COLO668 (cell line): ENCODE measurements around the gene RAC3.

Source experiments
- DNase-seq: peaks from one replicate; lab custom pipeline; 2025; ENCODE audit not compliant: unreplicated experiment; lab: John Stamatoyannopoulos, UW

RAC3 gene

GRCh38 chr17:82065193-82065637 lies 33.7 kb downstream of the RAC3 start:
- DNase-seq = peak; percentile 52

- peak; percentile 67 for DNase-seq
Observed at GRCh38 chr17:82065638-82066303, 34.3 kb downstream of the RAC3 start, which contains the start of gene DUS1L. Gene DUS1L (minus strand): TSS chr17:82065804. CDS start chr17:82065059, 745 bp downstream.

DNA sequence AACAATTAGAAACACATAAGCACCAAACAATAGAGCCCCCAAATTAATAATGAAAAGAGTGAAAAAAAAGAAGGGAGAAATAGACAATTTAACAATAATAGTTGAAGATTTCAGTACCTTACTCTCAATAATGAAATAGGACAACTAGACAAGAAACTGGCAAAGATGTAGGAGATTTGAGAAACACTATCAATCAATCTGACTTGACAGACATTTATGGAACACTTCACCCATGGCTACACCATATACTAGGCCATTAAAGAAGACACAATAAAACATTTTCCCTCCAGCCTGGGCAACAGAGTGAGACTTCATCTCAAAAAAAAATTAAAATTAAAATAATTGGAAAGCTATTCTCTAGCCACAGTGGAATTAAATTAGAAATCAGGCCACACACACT lies 39.1 kb downstream of the RAC3 start:
- DNase-seq = no peak

GRCh38 chr17:82072827-82073226 lies 41.3 kb downstream of the RAC3 start:
- DNase-seq = no peak

GRCh38 chr17:82073446-82073845 lies 42.0 kb downstream of the RAC3 start:
- DNase-seq = no peak

- no peak for DNase-seq
Observed at GRCh38 chr17:82076018-82076784, 44.7 kb downstream of the RAC3 start.

GRCh38 chr17:82076785-82077591 lies 45.5 kb downstream of the RAC3 start:
- DNase-seq = no peak

GRCh38 chr17:82077617-82078358 lies 46.3 kb downstream of the RAC3 start:
- no peak for DNase-seq

GRCh38 chr17:82078433-82078832 lies 47.0 kb downstream of the RAC3 start:
- no peak for DNase-seq

DNA sequence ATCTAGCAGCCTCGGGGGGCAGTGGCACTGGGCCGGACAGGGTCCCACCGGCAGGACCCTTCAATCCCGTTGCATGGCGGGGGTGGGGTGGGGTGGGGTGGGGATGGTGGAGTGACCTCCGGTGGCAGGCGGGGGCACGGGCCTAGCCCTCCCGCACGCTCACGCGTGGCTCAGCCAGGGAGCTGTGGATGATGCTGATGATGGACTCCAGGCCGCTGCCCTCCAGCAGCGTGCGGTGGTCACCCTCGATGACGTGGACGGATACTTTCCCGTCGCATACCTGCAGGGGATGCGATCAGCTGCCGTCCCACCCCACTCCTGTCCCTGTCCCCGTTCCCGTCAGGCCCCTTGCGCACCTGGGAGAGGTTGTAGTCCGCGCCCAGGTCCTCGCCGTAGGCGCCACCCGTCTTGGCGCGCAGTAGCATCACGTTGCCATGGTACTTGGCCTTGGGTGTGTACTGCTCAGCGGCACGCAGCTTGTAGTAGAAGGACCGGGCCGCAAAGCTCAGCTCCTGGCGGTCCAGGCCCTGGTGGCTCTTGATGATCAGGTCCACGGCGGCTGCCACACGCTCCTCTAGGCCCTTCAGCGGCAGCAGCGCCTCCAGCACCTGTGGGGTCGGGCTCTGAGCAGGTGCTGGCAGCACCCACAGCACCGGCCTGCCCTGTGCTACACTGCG lies 47.7 kb downstream of the RAC3 start:
- DNase-seq = no peak

GRCh38 chr17:82080048-82080788 lies 48.7 kb downstream of the RAC3 start:
- DNase-seq = no peak

DNA sequence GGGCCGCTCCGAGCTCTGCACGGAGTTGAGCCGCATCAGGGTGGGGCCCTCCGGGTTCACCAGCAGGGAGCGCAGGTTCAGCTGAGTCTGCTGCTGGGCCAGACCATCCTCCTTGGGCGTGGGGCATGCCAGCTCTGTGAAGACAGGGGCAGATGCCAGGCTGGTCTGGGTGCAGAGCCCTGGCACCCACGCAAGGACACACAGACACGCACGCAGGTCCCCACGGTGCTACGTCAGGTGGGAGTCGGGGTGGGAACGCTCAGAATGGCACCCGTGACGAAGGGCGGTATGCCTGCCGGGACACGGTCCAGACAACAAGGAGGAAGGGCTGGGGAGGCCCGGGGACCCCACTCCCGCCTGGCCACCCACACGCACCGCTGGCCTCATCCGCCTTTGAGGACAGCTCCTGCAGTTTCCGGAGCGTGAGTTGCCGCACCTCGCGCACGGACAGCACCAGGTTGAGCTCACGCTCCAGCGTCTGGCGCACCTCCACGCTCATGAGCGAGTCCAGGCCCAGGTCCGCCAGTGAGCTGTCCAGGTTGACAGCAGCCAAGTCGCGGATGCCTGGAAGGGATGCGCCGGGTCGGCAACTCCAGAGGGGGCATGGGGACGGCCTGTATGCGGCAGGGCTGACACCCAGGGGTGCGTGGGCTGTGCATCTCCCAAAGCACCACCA lies 49.4 kb downstream of the RAC3 start:
- DNase-seq = no peak

- no peak for DNase-seq
Observed at GRCh38 chr17:82081546-82081945, 50.1 kb downstream of the RAC3 start.

DNA sequence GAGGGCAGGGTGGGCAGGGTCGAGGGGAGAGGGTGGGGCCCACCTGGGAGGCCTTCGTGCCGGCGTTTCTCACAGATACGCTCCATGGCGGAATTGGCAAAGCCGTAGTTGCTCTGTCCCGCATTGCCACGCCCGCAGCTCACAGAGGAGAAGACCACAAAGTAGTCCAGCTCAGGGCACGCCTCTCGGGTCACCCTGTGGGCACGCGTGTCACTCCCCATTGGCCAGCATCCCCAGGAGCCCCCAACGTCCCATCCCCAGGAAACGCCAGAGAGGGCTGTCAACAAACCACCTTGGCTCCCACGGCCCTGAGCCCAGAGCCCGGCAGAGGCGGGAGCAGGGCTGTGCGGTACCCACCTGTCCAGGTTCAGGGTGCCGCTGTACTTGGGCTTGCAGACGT lies 50.5 kb downstream of the RAC3 start:
- DNase-seq = no peak

DNA sequence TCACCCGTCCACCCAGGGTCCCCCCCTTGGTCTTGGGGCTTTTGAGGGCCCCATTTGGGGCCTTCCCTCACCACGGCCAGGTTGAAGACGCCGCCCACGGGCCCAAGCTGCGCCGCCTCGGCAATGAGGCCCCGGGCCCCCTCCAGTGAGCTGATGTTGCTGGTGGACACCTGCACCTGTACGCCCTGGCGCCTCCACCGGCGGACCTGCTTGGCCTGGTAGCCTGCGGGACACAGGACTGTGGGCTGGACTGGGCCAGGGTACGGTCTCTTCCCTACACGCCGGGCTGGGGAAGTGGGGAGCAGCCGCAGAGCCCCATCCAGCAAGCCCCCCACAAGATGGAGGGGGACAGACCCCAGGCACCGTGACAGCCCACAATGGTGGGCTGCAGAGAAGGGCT lies 51.0 kb downstream of the RAC3 start:
- DNase-seq = no peak

DNA sequence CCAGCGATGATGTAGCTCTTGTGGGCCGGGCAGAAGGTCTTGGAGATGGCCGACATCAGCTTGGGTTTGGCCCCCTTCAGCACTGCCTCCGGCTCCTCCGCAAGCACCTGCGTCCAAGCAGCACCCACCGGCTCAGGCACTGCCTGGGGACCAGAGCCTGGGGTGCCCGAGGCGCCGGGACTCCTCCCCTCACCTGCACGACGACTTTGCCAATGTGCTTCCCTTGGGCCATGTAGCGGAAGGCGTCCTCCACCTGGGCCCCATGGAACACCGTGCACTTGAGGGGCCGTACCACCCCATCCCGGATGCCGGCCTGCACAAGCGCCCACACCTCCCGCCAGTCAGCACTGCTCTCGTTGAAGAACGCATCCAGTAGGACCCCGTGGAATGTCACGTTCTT lies 51.5 kb downstream of the RAC3 start:
- DNase-seq = no peak
